Osteoblast (primary cell): ENCODE data around the gene ZKSCAN1. TPM values are rescaled to one million over a fixed set of nuclear protein-coding genes. Genes with fewer than 3 reads are reported as not detected.

Experiments
- DNase-seq: peaks from one replicate; pipeline ENCODE4 v3.0.0; 2011; ENCODE audit warnings: low spot score, mixed read lengths; ENCODE audit not compliant: insufficient read length; ENCODE audit errors: missing footprints
- H2AFZ ChIP-seq: 2 replicates; pipeline ENCODE4 v1.6.0; 2011; ENCODE audit warnings: mild to moderate bottlenecking, low read length
- H3K27ac ChIP-seq: 2 replicates; pipeline ENCODE4 v1.5.1; 2011; ENCODE audit warnings: mild to moderate bottlenecking, low read depth, low read length, moderate library complexity
- H3K27me3 ChIP-seq: 2 replicates; pipeline ENCODE4 v1.6.0; 2012; ENCODE audit warnings: mild to moderate bottlenecking, control low read depth, inconsistent platforms, low read length, moderate library complexity; ENCODE audit not compliant: insufficient read depth
- H3K36me3 ChIP-seq: 2 replicates; pipeline ENCODE4 v1.5.1; 2011; ENCODE audit warnings: mild to moderate bottlenecking, low read length, control low read depth, moderate library complexity; ENCODE audit not compliant: insufficient read depth
- H3K4me1 ChIP-seq: 2 replicates; pipeline ENCODE4 v1.5.1; 2011; ENCODE audit warnings: mild to moderate bottlenecking, low read length, control low read depth, moderate library complexity; ENCODE audit not compliant: insufficient read depth
- H3K4me2 ChIP-seq: 2 replicates; pipeline ENCODE4 v1.6.0; 2011; ENCODE audit warnings: mild to moderate bottlenecking, low read length; ENCODE audit not compliant: insufficient read depth
- H3K4me3 ChIP-seq: fragments of 200-600 bp; sonication (generic); 3 replicates; pipeline ENCODE4 v1.5.1; 2012; ENCODE audit warnings: mild to moderate bottlenecking, low read length, inconsistent platforms; ENCODE audit not compliant: insufficient read depth
- H3K79me2 ChIP-seq: 2 replicates; pipeline ENCODE4 v1.6.0; 2012; ENCODE audit warnings: mild to moderate bottlenecking, low read length, control low read depth, inconsistent platforms; ENCODE audit not compliant: insufficient read depth
- H3K9me3 ChIP-seq: 2 replicates; pipeline ENCODE4 v1.5.1; 2011; ENCODE audit warnings: low read depth, low read length, control low read depth
- H4K20me1 ChIP-seq: 2 replicates; pipeline ENCODE4 v1.6.0; 2012; ENCODE audit warnings: mild to moderate bottlenecking, low read length, control low read depth; ENCODE audit not compliant: insufficient read depth
- total RNA-seq: library from RNA; depleted of rRNA; stranded (reverse); fragments of >200 nt; gene quantifications from 2 replicates; pipeline ENCODE4 v1.2.3, GENCODE V29; 2012
- TF ChIP-seq, protein P1 (sequence below): IDR thresholded peaks from 2 replicates; pipeline ENCODE4 v1.5.1; 2011; ENCODE audit warnings: mild to moderate bottlenecking, low read depth, low read length, moderate library complexity; ENCODE audit errors: extremely low read depth

The ZKSCAN1 gene
- total RNA-seq, 1 donor = 46.0 TPM

DNA sequence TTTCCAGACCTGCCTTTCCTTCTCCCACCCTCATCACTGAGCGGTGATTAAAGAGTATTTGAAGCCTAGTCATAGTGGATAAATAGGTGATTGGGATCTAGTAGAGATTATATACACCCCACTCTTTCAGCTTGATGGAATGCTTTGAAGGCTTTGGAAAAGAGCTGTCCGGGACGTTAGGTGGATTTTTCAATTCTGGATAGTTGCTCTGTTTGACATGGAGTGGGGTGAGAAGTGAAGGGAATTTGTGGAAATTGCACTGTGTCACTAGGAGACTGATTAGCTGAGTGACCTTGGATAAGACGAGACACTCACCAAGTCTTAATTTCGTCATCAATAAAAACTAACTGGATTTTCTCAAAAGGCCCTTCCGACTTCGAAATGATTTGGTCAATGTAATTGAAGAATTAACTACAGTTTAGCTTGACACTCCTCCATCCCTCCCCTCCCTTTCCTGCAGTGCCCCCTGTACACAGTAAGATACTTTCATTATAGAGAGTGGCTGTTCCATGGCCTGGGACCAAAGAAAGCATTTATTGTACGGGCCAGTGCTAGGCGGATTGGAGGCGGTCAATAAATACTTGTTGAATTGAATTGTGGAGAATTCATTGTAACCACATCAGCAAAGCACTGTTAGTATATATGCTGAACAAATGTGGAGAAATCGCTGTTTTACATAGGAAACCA is 962 bp downstream of the ZKSCAN1 start:
- DNase-seq = peak; percentile 70

DNA sequence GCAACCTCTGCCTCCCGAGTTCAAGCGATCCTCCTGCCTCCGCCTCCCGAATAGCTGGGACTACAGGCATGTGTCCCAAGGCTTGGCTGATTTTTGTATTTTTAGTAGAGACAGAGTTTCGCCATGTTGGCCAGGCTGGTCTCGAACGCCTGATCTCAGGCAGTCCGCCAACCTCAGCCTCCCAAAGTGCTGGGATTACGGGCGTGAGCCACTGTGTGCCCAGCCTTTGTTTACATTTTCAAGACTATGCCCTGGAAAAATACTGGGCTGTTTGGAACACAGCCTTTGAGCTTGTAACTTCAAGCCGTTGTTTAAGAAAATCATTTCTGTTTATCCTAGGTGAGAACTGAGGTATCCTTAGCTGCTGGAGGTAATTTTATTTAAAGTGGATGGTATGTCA is 1.9 kb downstream of the ZKSCAN1 start:
- peaks cover 12% of the 10 kb centered on the region for H3K36me3 ChIP-seq
- no peak for DNase-seq
- peaks cover 18% of the 10 kb centered on the region for H3K4me1 ChIP-seq
- peaks cover 69% of the 10 kb centered on the region for H3K79me2 ChIP-seq
- TF ChIP-seq, protein P1, sequence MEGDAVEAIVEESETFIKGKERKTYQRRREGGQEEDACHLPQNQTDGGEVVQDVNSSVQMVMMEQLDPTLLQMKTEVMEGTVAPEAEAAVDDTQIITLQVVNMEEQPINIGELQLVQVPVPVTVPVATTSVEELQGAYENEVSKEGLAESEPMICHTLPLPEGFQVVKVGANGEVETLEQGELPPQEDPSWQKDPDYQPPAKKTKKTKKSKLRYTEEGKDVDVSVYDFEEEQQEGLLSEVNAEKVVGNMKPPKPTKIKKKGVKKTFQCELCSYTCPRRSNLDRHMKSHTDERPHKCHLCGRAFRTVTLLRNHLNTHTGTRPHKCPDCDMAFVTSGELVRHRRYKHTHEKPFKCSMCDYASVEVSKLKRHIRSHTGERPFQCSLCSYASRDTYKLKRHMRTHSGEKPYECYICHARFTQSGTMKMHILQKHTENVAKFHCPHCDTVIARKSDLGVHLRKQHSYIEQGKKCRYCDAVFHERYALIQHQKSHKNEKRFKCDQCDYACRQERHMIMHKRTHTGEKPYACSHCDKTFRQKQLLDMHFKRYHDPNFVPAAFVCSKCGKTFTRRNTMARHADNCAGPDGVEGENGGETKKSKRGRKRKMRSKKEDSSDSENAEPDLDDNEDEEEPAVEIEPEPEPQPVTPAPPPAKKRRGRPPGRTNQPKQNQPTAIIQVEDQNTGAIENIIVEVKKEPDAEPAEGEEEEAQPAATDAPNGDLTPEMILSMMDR = no peak
- H3K4me2 ChIP-seq = peak overlapping the region; percentile 84
- H3K27ac ChIP-seq = peak overlapping the region; percentile 91
- H3K4me3 ChIP-seq = peak overlapping the region; percentile 38
- no peak overlapping the region for H2AFZ ChIP-seq
- H4K20me1 ChIP-seq = peaks cover 29% of the 10 kb centered on the region
- peaks cover 5% of the 10 kb centered on the region for H3K27me3 ChIP-seq
- H3K9me3 ChIP-seq = no peaks in the 10 kb centered on the region

More for the DNA sequence above, 962 bp downstream of the ZKSCAN1 start:
- TF ChIP-seq, protein P1 = no peak
- Histone ChIP-seq H3K27me3 (peaks cover 8% of the 10 kb centered on the region), H3K4me2 (peak overlapping the region; percentile 84), H3K27ac (peak overlapping the region; percentile 91), H3K4me1 (peaks cover 18% of the 10 kb centered on the region), H3K9me3 (no peaks in the 10 kb centered on the region), H2AFZ (peak overlapping the region; percentile 61), H3K4me3 (peak overlapping the region; percentile 84), H4K20me1 (peaks cover 23% of the 10 kb centered on the region), H3K36me3 (peaks cover 10% of the 10 kb centered on the region), H3K79me2 (peaks cover 60% of the 10 kb centered on the region)

DNA sequence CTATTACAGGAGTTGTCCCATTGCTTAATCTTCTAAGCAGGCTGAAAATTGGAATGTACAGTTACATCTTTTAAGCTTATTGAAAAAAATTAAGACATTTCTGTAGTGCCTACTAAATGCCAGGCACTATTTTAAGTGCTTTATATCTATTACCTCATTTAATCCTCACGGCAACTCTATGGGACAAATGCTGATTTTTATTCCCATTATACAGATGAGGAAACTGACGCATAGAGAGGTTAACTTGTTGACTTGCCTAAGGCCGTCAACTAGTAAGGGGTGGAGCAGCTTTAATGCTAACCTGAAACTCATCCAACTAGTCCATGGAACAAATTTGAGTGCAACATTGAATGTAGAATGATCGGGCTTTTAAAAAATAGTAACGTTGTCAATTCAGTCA is 2.5 kb downstream of the ZKSCAN1 start:
- H3K27ac ChIP-seq = peak overlapping the region; percentile 91
- TF ChIP-seq, protein P1 = no peak
- peaks cover 17% of the 10 kb centered on the region for H3K36me3 ChIP-seq
- peak overlapping the region; percentile 84 for H3K4me2 ChIP-seq
- H3K4me1 ChIP-seq = peaks cover 18% of the 10 kb centered on the region
- H3K79me2 ChIP-seq = peaks cover 75% of the 10 kb centered on the region
- H3K9me3 ChIP-seq = no peaks in the 10 kb centered on the region
- H4K20me1 ChIP-seq = peaks cover 34% of the 10 kb centered on the region
- H2AFZ ChIP-seq = no peak overlapping the region
- H3K4me3 ChIP-seq = no peak overlapping the region
- H3K27me3 ChIP-seq = no peaks in the 10 kb centered on the region
- DNase-seq = no peak

DNA sequence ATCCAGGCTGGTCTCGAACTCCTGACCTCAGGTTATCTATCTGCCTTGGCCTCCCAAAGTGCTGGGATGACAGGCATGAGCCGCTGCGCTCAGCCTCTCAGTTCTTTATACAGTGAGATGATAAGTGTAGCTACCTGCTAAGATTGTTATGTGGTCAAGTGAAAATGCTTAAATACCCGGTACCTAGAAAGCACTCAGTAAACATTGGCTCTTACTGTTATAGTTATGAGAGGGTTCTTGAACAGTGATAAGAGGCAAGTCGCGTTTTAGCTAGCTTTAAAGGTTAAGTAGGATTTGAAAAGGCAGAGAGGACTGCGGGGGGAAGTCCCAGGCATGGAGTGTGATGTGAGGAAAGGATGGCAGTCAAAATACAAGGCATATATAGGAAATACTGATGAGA is 4.5 kb downstream of the ZKSCAN1 start:
- no peak overlapping the region for H2AFZ ChIP-seq

More for the DNA sequence above, 4.5 kb downstream of the ZKSCAN1 start:
- Histone ChIP-seq H3K4me3 (no peak overlapping the region), H3K4me1 (peaks cover 18% of the 10 kb centered on the region), H3K36me3 (peaks cover 35% of the 10 kb centered on the region), H3K4me2 (no peak overlapping the region), H3K27ac (no peak overlapping the region), H4K20me1 (peaks cover 39% of the 10 kb centered on the region), H3K79me2 (peaks cover 91% of the 10 kb centered on the region), H3K9me3 (no peaks in the 10 kb centered on the region), H3K27me3 (no peaks in the 10 kb centered on the region)
- TF ChIP-seq, protein P1 = no peak
- no peak for DNase-seq
